NCI-H146 treated with DMSO at 0.1 percent for 48 hours (cell line): ENCODE results near the gene PTCD1.

ENCODE experiments used
- DNase-seq: peaks from one replicate; lab custom pipeline; 2025; ENCODE audit not compliant: unreplicated experiment; lab: John Stamatoyannopoulos, UW

Gene PTCD1

DNA sequence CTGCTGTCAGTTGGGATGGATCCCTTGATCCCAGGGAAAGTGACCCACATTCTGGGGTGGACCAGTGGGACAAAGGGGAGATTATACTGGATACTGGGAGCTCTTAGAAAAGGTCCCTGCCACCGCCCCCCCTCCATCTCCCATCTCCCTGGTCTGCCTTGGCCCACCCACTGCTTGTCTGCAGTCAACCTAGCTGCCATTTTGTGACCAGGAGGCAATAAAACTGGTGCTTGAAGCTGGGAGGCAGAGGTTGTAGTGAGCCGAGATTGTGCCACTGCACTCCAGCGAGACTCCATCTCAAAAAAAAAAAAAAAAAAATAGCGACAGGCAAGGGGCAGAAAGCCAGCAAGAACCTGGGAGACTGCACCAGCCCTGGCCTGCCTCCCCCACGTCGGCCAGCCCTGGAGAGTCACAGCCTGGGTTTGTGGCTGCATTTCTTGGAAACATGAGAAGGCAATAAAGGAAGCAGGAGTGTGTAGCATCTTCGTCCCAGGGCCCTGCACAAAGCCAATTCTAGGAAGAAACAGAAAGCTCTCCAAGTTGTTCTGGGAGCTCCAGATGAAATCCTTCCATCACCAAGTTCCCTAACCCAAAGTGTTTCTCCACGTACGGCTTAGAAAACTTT lies 68.7 kb downstream of the PTCD1 start:
- DNase-seq: no peak

DNA sequence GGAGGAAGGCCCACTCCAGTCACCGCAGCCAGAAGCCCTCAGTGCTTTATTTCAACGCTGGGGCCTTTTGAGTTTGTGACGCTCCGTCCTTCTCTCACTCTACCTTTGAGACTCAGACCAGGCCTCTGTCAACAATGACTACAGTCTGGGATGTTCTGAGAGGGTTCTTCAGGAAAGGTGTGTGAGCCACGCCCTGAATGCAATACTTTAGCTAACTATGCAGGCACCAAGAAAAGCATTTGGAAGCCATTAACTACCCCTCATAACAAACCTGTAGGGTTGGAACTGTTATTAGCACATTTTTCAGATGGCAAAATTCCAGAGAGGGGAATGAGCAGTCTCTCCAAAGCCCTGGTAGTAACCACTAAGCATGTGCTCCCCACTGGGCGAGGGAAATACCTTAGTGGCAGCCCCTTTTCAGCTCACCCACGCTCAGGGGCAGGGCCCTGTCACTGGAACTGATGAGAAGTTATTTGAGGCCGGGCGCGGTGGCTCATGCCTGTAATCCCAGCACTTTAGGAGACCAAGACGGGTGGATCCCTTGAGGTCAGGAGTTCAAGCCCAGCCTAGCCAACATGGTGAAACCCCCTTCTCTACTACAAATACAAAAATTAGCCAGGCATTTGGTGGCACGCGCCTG lies 69.7 kb downstream of the PTCD1 start:
- no peak for DNase-seq
